ENCODE data around the gene ANK2.

Gene ANK2

DNA sequence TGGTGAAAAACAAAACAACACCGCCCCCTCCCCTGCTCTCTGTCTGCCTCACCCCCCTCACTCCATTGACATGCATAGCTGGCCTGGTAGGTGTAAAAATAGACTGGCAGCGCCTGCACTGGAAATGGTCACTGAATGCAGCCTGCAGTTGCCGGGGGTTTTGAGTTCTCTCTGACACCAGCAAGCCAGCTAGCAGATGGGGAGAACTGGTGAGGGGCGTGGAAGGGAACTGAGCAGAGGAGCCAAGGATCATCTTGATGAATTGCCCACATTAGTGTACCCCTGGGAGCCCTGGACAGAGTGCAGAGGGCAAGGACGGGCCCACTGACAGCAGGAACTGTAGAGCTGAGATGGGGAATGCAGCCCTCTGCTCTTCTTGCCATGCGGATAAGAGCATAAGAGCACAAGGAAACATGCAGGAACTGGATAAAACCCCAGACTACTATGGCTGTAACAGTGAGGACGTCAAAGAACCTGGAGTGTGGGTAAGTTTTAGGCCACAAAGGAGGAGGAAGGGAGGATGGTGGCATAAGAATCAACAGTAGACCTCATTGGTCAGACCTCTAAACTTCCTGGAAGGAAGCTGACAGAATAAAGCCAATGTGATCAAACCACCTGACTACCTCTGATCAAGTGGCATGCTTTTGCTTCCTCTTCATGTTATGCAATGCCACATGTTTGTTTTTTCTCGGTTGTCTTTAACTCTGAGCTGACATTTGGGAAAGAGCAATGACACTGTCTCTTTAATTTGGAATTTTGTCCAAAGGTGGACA, 96.3 kb downstream of the ANK2 start:
- Histone ChIP-seq H3K9me3 (ENCODE audit: control insufficient read depth, low read length) (no peaks in the 10 kb centered on the region), H3K4me3 (ENCODE audit: extremely low read depth, insufficient read depth, low read length, poor library complexity, severe bottlenecking) (no peak overlapping the region), H3K36me3 (ENCODE audit: control insufficient read depth, insufficient read depth, low read length) (no peaks in the 10 kb centered on the region), H3K4me1 (ENCODE audit: control insufficient read depth, insufficient read depth, low read length, poor library complexity, severe bottlenecking) (peaks cover 35% of the 10 kb centered on the region), H3K27ac (ENCODE audit: low read depth, low read length, severe bottlenecking) (peak overlapping the region; percentile 62)
- WGBS, 2 experiments (ENCODE audit: insufficient coverage in 2 of 2): 27 to 34% methylated on average over 6 to 7 of the region's 8 CpGs

GRCh38 chr4:113146876-113147358, 97.5 kb downstream of the ANK2 start:
- no peak overlapping the region for H3K27ac ChIP-seq (ENCODE audit: low read depth, low read length, severe bottlenecking)
- no peaks in the 10 kb centered on the region for H3K36me3 ChIP-seq (ENCODE audit: control insufficient read depth, insufficient read depth, low read length)
- WGBS, 2 experiments (ENCODE audit: insufficient coverage in 2 of 2): 88 to 90% methylated on average over 8 to 10 of the region's 10 CpGs
- no peak overlapping the region for H3K4me3 ChIP-seq (ENCODE audit: extremely low read depth, insufficient read depth, low read length, poor library complexity, severe bottlenecking)
- H3K9me3 ChIP-seq (ENCODE audit: control insufficient read depth, low read length): no peaks in the 10 kb centered on the region
- H3K4me1 ChIP-seq (ENCODE audit: control insufficient read depth, insufficient read depth, low read length, poor library complexity, severe bottlenecking): peaks cover 28% of the 10 kb centered on the region

DNA sequence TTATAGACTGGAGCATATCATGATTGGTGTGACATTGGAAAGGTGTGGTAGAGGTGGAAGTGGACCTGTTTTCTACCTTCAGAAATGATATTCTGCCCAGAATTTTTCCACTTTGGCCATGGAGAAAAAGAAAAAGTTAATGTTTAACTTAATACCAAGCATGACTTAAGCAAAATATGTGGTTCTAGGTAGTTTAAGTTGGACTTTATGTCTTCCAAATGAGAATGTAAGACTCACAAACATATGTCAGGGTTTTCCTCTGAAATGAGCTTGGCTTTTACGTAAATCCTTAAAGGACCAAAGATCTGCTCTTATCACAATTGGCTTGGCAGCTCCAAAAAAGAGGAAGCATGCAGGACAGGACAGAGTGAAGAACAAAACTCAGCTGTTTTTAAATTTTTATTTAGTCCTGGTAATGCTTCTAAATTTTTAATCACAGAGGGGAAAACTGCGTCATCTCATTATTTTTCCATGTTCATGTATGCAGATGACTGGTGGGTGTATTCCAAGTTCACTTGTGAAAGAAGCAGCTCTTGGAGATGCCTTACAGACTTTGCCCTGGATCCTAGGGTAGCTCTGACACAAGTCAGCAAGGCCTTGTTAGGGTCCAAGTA, 98.2 kb downstream of the ANK2 start:
- 100% methylated on average over 1 of the region's 2 CpGs for WGBS, 2 experiments (ENCODE audit: insufficient coverage in 2 of 2)
- Histone ChIP-seq H3K4me3 (ENCODE audit: extremely low read depth, insufficient read depth, low read length, poor library complexity, severe bottlenecking) (no peak overlapping the region), H3K4me1 (ENCODE audit: control insufficient read depth, insufficient read depth, low read length, poor library complexity, severe bottlenecking) (peaks cover 23% of the 10 kb centered on the region), H3K27ac (ENCODE audit: low read depth, low read length, severe bottlenecking) (no peak overlapping the region), H3K36me3 (ENCODE audit: control insufficient read depth, insufficient read depth, low read length) (no peaks in the 10 kb centered on the region), H3K9me3 (ENCODE audit: control insufficient read depth, low read length) (no peaks in the 10 kb centered on the region)

DNA sequence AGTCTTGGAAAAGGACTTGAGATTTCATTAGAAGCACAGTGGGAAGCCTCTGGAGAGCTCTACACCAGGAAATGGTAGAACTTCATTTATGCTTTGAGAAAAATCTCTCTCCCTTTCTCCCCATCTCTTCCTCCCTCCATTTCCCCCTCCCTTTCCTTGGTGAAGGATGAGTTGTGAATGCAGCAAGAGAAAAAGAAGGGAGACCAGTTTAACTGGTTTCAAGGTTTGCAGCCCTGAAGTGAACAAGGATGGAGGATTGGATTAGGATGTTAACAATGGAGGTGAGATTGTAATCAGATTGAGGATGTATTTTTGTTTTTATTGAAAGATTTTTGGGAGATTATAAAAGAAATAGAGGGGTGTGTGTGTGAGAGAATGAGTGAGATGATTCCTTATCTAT, 99.5 kb downstream of the ANK2 start:
- Histone ChIP-seq H3K36me3 (ENCODE audit: control insufficient read depth, insufficient read depth, low read length) (no peaks in the 10 kb centered on the region), H3K4me3 (ENCODE audit: extremely low read depth, insufficient read depth, low read length, poor library complexity, severe bottlenecking) (no peak overlapping the region), H3K27ac (ENCODE audit: low read depth, low read length, severe bottlenecking) (no peak overlapping the region), H3K9me3 (ENCODE audit: control insufficient read depth, low read length) (no peaks in the 10 kb centered on the region), H3K4me1 (ENCODE audit: control insufficient read depth, insufficient read depth, low read length, poor library complexity, severe bottlenecking) (peaks cover 19% of the 10 kb centered on the region)

- no CpG with 5 or more reads among the region's 2 CpGs for WGBS, 2 experiments (ENCODE audit: insufficient coverage in 2 of 2)
- no peaks in the 10 kb centered on the region for H3K9me3 ChIP-seq (ENCODE audit: control insufficient read depth, low read length)
- H3K36me3 ChIP-seq (ENCODE audit: control insufficient read depth, insufficient read depth, low read length): no peaks in the 10 kb centered on the region
- H3K27ac ChIP-seq (ENCODE audit: low read depth, low read length, severe bottlenecking): no peak overlapping the region
- H3K4me1 ChIP-seq (ENCODE audit: control insufficient read depth, insufficient read depth, low read length, poor library complexity, severe bottlenecking): no peaks in the 10 kb centered on the region
- no peak overlapping the region for H3K4me3 ChIP-seq (ENCODE audit: extremely low read depth, insufficient read depth, low read length, poor library complexity, severe bottlenecking)
These were observed 104.2 kb downstream of the ANK2 start for GRCh38 chr4:113153529-113154101.

DNA sequence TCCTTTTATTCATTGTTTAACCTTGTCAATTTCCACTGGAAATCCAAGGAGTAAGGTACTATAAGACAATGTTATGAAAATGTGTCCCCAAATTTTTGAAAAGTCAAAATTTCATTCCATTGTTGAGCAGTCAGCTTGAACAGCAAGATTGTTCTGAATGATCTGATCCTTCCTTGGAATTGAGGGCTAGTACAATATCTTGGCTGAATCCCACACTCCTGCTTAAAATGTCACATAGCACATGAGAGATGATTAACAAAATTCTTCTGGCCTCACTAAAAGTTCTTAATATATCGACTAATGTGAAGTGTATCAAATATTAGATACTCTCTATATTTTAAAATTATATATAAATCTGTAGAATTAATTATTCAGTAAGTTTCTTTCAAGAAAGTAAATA, 104.8 kb downstream of the ANK2 start:
- Histone ChIP-seq H3K4me1 (ENCODE audit: control insufficient read depth, insufficient read depth, low read length, poor library complexity, severe bottlenecking) (no peaks in the 10 kb centered on the region), H3K9me3 (ENCODE audit: control insufficient read depth, low read length) (no peaks in the 10 kb centered on the region), H3K36me3 (ENCODE audit: control insufficient read depth, insufficient read depth, low read length) (no peaks in the 10 kb centered on the region), H3K27ac (ENCODE audit: low read depth, low read length, severe bottlenecking) (no peak overlapping the region), H3K4me3 (ENCODE audit: extremely low read depth, insufficient read depth, low read length, poor library complexity, severe bottlenecking) (no peak overlapping the region)
- no CpG with 5 or more reads among the region's 1 CpG for WGBS, 2 experiments (ENCODE audit: insufficient coverage in 2 of 2)

- Histone ChIP-seq H3K4me3 (ENCODE audit: extremely low read depth, insufficient read depth, low read length, poor library complexity, severe bottlenecking) (no peak overlapping the region), H3K4me1 (ENCODE audit: control insufficient read depth, insufficient read depth, low read length, poor library complexity, severe bottlenecking) (no peaks in the 10 kb centered on the region), H3K36me3 (ENCODE audit: control insufficient read depth, insufficient read depth, low read length) (no peaks in the 10 kb centered on the region), H3K9me3 (ENCODE audit: control insufficient read depth, low read length) (no peaks in the 10 kb centered on the region), H3K27ac (ENCODE audit: low read depth, low read length, severe bottlenecking) (no peak overlapping the region)
- 90 to 100% methylated on average over 1 of the region's 3 CpGs for WGBS, 2 experiments (ENCODE audit: insufficient coverage in 2 of 2)
These were observed 107.8 kb downstream of the ANK2 start for GRCh38 chr4:113157086-113157857.

DNA sequence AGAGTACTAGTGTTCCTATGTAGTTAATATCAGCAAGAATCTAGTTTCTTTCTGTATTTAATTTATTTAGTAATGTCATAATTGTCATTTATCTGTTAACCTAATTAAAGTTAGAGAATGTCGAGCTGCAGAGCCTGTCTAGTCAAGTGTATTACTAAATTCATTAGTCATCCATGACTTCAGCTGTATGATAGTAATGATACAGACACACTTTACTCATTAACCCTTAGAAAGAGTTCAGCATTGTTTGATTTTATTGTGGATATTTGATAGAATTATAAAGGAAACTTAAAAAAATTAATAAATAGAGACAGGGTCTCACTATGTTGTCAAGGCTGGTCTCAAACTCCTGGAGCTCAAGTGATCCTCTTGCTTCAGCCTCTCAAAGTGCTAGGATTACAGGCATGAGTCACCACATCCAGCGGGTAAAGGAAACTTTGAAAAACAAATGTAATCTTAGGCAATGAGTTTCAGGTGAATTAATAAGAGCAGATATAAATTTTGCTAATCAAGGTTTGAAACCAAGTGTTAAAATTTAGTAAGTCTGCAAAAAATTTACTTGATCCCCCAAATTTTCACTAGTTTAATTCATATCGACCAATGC, 110.6 kb downstream of the ANK2 start:
- H3K27ac ChIP-seq (ENCODE audit: low read depth, low read length, severe bottlenecking): no peak overlapping the region
- H3K4me3 ChIP-seq (ENCODE audit: extremely low read depth, insufficient read depth, low read length, poor library complexity, severe bottlenecking): no peak overlapping the region
- no peaks in the 10 kb centered on the region for H3K4me1 ChIP-seq (ENCODE audit: control insufficient read depth, insufficient read depth, low read length, poor library complexity, severe bottlenecking)
- H3K36me3 ChIP-seq (ENCODE audit: control insufficient read depth, insufficient read depth, low read length): no peaks in the 10 kb centered on the region
- H3K9me3 ChIP-seq (ENCODE audit: control insufficient read depth, low read length): no peaks in the 10 kb centered on the region
- 100% methylated on average over 1 of the region's 3 CpGs for WGBS, 2 experiments (ENCODE audit: insufficient coverage in 2 of 2)

DNA sequence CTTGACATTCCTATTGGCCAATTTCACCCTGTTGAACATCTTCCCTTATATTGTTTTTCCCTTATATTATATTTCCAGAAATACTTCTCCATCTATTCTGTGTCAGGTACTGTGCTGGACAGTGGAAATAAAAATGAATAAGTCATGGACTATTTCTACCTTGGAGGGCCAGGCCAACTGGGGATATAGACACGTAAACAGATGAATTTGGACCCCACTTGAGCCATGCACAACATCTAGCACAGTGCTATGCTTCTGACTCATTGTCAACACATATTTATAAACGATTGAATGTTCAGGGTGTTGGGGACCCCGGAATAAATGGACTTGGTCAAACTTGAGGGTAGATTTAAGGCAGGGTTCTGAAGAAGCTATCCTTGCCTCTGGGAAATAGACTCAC, 111.1 kb downstream of the ANK2 start:
- no peaks in the 10 kb centered on the region for H3K4me1 ChIP-seq (ENCODE audit: control insufficient read depth, insufficient read depth, low read length, poor library complexity, severe bottlenecking)
- 91 to 100% methylated on average over 1 of the region's 3 CpGs for WGBS, 2 experiments (ENCODE audit: insufficient coverage in 2 of 2)
- H3K27ac ChIP-seq (ENCODE audit: low read depth, low read length, severe bottlenecking): no peak overlapping the region
- H3K4me3 ChIP-seq (ENCODE audit: extremely low read depth, insufficient read depth, low read length, poor library complexity, severe bottlenecking): no peak overlapping the region
- H3K36me3 ChIP-seq (ENCODE audit: control insufficient read depth, insufficient read depth, low read length): no peaks in the 10 kb centered on the region
- H3K9me3 ChIP-seq (ENCODE audit: control insufficient read depth, low read length): no peaks in the 10 kb centered on the region

GRCh38 chr4:113162089-113162488, 112.6 kb downstream of the ANK2 start:
- Histone ChIP-seq H3K9me3 (ENCODE audit: control insufficient read depth, low read length) (no peaks in the 10 kb centered on the region), H3K36me3 (ENCODE audit: control insufficient read depth, insufficient read depth, low read length) (no peaks in the 10 kb centered on the region), H3K4me3 (ENCODE audit: extremely low read depth, insufficient read depth, low read length, poor library complexity, severe bottlenecking) (no peak overlapping the region), H3K27ac (ENCODE audit: low read depth, low read length, severe bottlenecking) (no peak overlapping the region), H3K4me1 (ENCODE audit: control insufficient read depth, insufficient read depth, low read length, poor library complexity, severe bottlenecking) (no peaks in the 10 kb centered on the region)
- no CpG with 5 or more reads among the region's 1 CpG for WGBS, 2 experiments (ENCODE audit: insufficient coverage in 2 of 2)

Measured in mesodermal cell (in vitro differentiated cells).